ENCODE results near the gene UBE3C.
"Not testable (repeated sequence)": the region's sequence is repeated elsewhere in the genome, so short reads cannot be mapped to it uniquely, and the experiment has no call there.

Gene UBE3C

DNA sequence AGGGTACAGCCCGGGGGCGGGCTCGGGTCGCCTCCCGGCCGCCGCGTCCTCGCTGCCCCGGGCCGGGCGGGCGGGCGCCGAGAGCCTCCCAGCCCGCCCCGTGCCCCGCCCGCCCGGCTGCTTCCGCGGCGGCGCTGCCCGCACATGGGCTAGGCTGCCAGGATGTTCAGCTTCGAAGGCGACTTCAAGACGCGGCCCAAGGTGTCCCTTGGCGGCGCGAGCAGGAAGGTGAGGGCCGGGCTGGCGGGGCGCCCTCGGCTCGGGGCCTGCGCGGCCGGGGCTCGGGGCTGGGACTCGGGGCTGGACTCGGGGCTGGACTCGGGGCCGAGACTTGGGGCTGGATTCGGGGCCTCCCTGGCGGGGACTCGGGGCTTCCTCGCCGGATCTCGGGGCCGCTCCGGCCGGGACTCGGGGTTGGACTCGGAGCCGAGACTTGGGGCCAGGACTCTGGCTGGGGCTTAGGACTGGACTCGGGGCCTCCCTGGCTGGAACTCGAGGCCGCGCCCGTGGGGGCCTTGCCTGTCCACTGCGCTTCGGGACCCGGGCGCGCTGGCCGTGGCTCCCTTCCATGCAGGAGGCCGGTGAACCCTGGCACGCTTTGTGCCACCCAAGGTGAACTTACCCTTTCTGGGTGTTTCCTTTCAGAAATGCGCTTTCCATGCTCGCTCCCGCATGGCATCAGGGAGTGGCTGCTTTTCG lies 534 bp downstream of the UBE3C start:
- DNase-seq (ENCODE audit: low read depth in 1 of 2, low spot score in 1 of 2), result peak in 1 of 2 experiments; percentile 49

GRCh38 chr7:157139810-157140510 lies 1.2 kb downstream of the UBE3C start:
- peak in 1 of 2 experiments; percentile 26 for DNase-seq (ENCODE audit: low read depth in 1 of 2, low spot score in 1 of 2)
- in situ Hi-C loops (cut with HindIII; ENCODE audit: low pct_unique_long_range_greater_than_20kb, low sequenced_read_pairs), result no loop called here
- no peak for TF ChIP-seq JUND (IDR thresholded peaks at IDR 0.05; ENCODE audit: low read depth)

More for the DNA sequence above, 534 bp downstream of the UBE3C start:
- in situ Hi-C loops (cut with HindIII; ENCODE audit: low pct_unique_long_range_greater_than_20kb, low sequenced_read_pairs), result no loop called here
- no peak for TF ChIP-seq JUND (IDR thresholded peaks at IDR 0.05; ENCODE audit: low read depth)

- no peak for TF ChIP-seq JUND (IDR thresholded peaks at IDR 0.05; ENCODE audit: low read depth)
- in situ Hi-C loops (cut with HindIII; ENCODE audit: low pct_unique_long_range_greater_than_20kb, low sequenced_read_pairs), result no loop called here
- DNase-seq (ENCODE audit: low read depth in 1 of 2, low spot score in 1 of 2), result no peak
These were observed 1.8 kb downstream of the UBE3C start for GRCh38 chr7:157140511-157140905.

DNA sequence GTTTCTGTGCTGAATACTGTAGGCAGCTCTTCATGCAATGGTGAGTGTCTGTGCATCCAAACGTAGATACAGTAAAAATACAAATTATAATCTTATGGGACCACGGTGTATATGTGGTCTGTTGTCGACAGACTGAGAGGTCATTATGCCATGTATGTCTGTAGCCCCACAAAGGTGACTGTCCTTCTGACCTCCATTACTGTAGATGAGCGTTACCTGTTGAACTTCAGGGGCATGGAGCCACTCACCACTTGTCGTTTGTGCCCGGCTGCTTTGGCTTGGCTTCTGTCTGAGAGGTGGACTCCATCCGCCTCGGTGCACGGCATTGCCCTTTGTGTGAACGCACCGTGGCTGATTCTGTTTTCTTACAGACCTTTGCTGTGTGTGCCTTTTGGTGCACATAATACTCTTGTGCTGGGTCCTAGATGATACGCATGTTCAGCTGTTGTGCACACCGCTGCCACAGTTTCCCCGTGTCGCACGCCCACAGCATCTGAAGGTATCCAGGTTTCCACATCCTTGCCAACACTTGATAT lies 2.9 kb downstream of the UBE3C start:
- TF ChIP-seq JUND (IDR thresholded peaks at IDR 0.05; ENCODE audit: low read depth), result no peak
- no peak for DNase-seq (ENCODE audit: low read depth in 1 of 2, low spot score in 1 of 2)
- in situ Hi-C loops (cut with HindIII; ENCODE audit: low pct_unique_long_range_greater_than_20kb, low sequenced_read_pairs), result no loop called here

- no peak for TF ChIP-seq JUND (IDR thresholded peaks at IDR 0.05; ENCODE audit: low read depth)
- no peak for DNase-seq (ENCODE audit: low read depth in 1 of 2, low spot score in 1 of 2)
- in situ Hi-C loops (cut with HindIII; ENCODE audit: low pct_unique_long_range_greater_than_20kb, low sequenced_read_pairs), result no loop called here
These were observed 5.1 kb downstream of the UBE3C start for GRCh38 chr7:157143788-157144187.

DNA sequence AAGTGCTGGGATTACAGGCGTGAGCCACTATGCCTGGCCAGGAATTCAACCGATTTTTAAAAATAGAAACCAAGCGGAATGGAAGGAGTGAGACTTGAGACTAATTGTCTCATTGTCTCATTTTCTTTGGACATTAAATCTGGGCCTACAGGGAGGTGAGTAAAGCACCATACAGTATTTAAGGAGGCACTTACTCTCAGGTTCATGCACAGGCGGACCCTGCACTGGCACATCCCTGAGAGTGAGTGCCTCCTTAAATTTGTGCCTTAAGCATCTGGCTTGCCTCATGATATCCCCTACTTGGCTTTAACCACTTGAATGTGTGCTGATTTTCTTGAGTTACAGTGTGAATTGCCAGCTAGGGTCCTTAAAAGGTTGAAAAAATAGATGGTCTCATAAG lies 10.6 kb downstream of the UBE3C start:
- in situ Hi-C loops (cut with HindIII; ENCODE audit: low pct_unique_long_range_greater_than_20kb, low sequenced_read_pairs), result no loop called here
- no peak for DNase-seq (ENCODE audit: low read depth in 1 of 2, low spot score in 1 of 2)
- no peak for TF ChIP-seq JUND (IDR thresholded peaks at IDR 0.05; ENCODE audit: low read depth)

DNA sequence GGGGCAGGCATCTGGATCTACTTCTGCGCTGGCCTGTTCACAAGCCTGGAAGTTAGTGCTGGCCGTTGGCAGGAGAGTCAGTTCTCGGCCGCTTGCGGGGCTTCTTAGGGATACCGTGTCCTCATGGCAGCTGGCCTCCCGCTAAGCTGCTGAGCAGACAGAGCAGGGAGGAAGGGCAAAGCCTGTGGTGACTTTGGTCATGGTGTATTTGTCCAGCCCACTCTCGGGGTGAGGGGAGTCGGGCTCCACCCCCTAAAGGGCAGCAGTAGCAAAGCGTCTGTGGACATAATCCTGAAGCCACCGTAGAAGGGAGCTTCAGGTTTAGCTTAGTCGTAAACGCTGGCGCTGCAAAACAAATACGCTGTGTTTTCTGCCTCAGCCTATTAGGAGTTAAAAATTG lies 12.2 kb downstream of the UBE3C start:
- in situ Hi-C loops (cut with HindIII; ENCODE audit: low pct_unique_long_range_greater_than_20kb, low sequenced_read_pairs), result no loop called here
- peak in 1 of 2 experiments; percentile 38 for DNase-seq (ENCODE audit: low read depth in 1 of 2, low spot score in 1 of 2)
- TF ChIP-seq JUND (IDR thresholded peaks at IDR 0.05; ENCODE audit: low read depth), result no peak

DNA sequence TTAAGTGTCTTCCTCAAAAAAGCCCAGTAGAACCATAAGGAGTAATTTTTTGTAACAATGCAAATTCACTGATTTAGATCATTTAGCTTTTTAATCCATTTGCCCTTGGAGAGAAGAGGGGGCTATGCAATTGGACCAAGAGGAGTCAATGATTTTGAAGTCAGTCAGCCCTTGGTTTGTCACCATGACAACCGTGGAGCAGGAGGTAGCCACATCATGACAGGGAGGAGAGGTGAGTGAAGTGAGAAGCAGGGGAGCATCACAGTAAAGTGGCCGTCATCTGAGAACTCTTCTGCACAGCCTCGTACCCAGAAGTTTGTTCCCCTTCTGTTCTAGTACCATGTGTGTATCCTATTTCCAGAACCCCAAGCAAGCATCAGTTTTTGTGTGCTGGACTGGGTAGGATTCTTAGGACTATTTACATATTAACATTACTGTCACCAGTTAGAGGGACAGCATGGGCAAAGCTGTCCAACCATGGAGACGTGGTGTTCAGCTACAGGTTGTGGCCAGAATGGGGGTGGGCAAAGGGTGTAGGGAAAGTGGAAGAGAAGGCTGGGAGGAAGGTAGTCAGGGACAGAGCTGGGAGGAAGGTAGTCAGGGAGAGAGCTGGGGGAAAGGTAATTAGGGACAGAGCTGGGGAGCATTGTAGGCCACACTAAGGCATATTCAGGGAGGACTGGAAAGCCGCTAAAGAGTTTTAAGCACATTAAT lies 13.1 kb downstream of the UBE3C start:
- TF ChIP-seq JUND (IDR thresholded peaks at IDR 0.05; ENCODE audit: low read depth), result no peak
- in situ Hi-C loops (cut with HindIII; ENCODE audit: low pct_unique_long_range_greater_than_20kb, low sequenced_read_pairs), result no loop called here
- DNase-seq (ENCODE audit: low read depth in 1 of 2, low spot score in 1 of 2), result peak in 1 of 2 experiments; percentile 22

- peak; percentile 61; the same call in 1 of the 2 replicates for TF ChIP-seq JUND (IDR thresholded peaks at IDR 0.05; ENCODE audit: low read depth)
- in situ Hi-C loops (cut with HindIII; ENCODE audit: low pct_unique_long_range_greater_than_20kb, low sequenced_read_pairs), result no loop called here
- DNase-seq (ENCODE audit: low read depth in 1 of 2, low spot score in 1 of 2), result peak; percentile 31 to 88
These were observed 13.7 kb downstream of the UBE3C start for GRCh38 chr7:157152391-157152937.

DNA sequence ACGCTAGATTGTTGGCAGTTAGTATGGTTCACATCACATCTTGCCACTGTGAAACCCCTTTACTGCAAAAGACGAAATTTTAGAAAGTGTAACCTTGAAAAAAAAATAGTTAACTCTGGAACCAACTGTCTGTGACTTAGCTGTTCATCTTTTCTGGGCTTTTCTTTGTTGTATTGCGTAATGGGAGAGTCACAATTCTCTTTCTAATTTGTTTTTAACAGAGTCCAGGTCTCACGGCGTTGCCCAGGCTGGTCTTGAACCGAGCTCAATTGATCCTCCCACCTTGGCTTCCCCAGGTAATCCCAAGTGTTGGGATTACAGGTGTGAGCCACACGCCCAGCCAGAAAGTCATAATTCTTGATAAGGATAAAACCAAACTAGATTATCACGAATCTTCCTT lies 14.5 kb downstream of the UBE3C start:
- TF ChIP-seq JUND (IDR thresholded peaks at IDR 0.05; ENCODE audit: low read depth), result no peak
- DNase-seq (ENCODE audit: low read depth in 1 of 2, low spot score in 1 of 2), result no peak
- in situ Hi-C loops (cut with HindIII; ENCODE audit: low pct_unique_long_range_greater_than_20kb, low sequenced_read_pairs), result no loop called here

DNA sequence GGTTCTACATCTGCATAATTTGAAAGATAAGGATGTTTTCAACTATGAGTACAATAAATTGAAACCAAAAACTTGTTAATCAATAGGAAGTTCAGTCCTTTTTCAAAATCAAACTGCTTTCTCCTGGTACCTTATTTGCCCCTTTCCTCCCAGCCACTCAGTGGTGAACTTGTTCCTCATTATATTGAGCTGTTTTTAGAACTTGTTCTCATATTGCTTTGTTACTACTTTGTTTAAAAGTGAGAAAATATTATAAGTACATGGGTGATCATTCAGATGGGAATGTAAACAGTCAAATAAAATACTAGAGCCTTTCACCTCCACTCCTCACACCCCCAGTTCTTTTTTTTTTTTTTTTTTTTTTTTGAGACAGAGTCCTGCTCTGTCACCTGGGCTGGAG lies 17.2 kb downstream of the UBE3C start:
- in situ Hi-C loops (cut with HindIII; ENCODE audit: low pct_unique_long_range_greater_than_20kb, low sequenced_read_pairs), result no loop called here
- no peak for DNase-seq (ENCODE audit: low read depth in 1 of 2, low spot score in 1 of 2)
- TF ChIP-seq JUND (IDR thresholded peaks at IDR 0.05; ENCODE audit: low read depth), result no peak

GRCh38 chr7:157158400-157158799 lies 19.7 kb downstream of the UBE3C start:
- in situ Hi-C loops (cut with HindIII; ENCODE audit: low pct_unique_long_range_greater_than_20kb, low sequenced_read_pairs), result no loop called here
- no peak for DNase-seq (ENCODE audit: low read depth in 1 of 2, low spot score in 1 of 2)
- no peak for TF ChIP-seq JUND (IDR thresholded peaks at IDR 0.05; ENCODE audit: low read depth)

GRCh38 chr7:157159537-157159936 lies 20.8 kb downstream of the UBE3C start:
- not testable (repeated sequence) for DNase-seq (ENCODE audit: low read depth in 1 of 2, low spot score in 1 of 2)

More at GRCh38 chr7:157159537-157159936, 20.8 kb downstream of the UBE3C start:
- in situ Hi-C loops (cut with HindIII; ENCODE audit: low pct_unique_long_range_greater_than_20kb, low sequenced_read_pairs), result not testable (repeated sequence)

Measured in T47D (cell line).